Naive thymus-derived CD8-positive, alpha-beta T cell (primary cell): ENCODE measurements around the gene PNLDC1. TPM values are rescaled to one million over a fixed set of nuclear protein-coding genes. Genes with fewer than 3 reads are reported as not detected.
"Not testable (repeated sequence)": the region's sequence is repeated elsewhere in the genome, so short reads cannot be mapped to it uniquely, and the experiment has no call there.

Source experiments
- ATAC-seq, 2 donors: fragments of 150-1000 bp; cut with Tn5 transposase in 1 of 2; sonication (Bioruptor Pico), chemical (Tn5 transposase) in 1 of 2; 1 replicate in 1 of 2; 2 replicates in 1 of 2; pipeline ENCODE4 v1.10.0; 2021; ENCODE audit warnings: mild to moderate bottlenecking in 2 of 2, moderate library complexity in 2 of 2
- POLR2A ChIA-PET: fragments of 350-600 bp; sonication (Branson Sonifier 250); formaldehyde crosslinking; loops from one replicate; lab custom pipeline; 2021; ENCODE audit warnings: antibody characterized with exemption; lab: Charles Lee
- DNase-seq, 10 donors: peaks; one replicate each; pipeline versions ENCODE4 v3.0.0 to v3.0.0-alpha.2; 2020 to 2022
- H3K27ac Mint-ChIP-seq, 10 donors: one replicate each; pipeline ENCODE4 v1.8.0; 2020 to 2022; ENCODE audit warnings: mild to moderate bottlenecking in 10 of 10, mixed read lengths in 10 of 10, moderate library complexity in 4 of 10, inconsistent platforms in 1 of 10
- H3K27me3 Mint-ChIP-seq, 5 donors: one replicate each; pipeline ENCODE4 v1.8.0; 2021 to 2022; ENCODE audit warnings: mixed read lengths in 5 of 5
- H3K36me3 Mint-ChIP-seq, 3 donors: one replicate each; pipeline ENCODE4 v1.8.0; 2020 to 2022; ENCODE audit warnings: mixed read lengths in 3 of 3, mild to moderate bottlenecking in 2 of 3, inconsistent platforms in 1 of 3
- H3K4me1 Mint-ChIP-seq, 4 donors: one replicate each; pipeline ENCODE4 v1.8.0; 2021 to 2022; ENCODE audit warnings: mixed read lengths in 4 of 4
- H3K4me3 Mint-ChIP-seq, 10 donors: one replicate each; pipeline ENCODE4 v1.8.0; 2020 to 2022; ENCODE audit warnings: mild to moderate bottlenecking in 10 of 10, mixed read lengths in 10 of 10, moderate library complexity in 6 of 10, inconsistent platforms in 1 of 10
- H3K9me3 Mint-ChIP-seq, 9 donors: one replicate each; pipeline ENCODE4 v1.8.0; 2020 to 2022; ENCODE audit warnings: mixed read lengths in 9 of 9, mild to moderate bottlenecking in 3 of 9, inconsistent platforms in 1 of 9, moderate library complexity in 1 of 9
- polyA plus RNA-seq, 3 donors: library from polyadenylated mRNA; unstranded; fragments of 300-500 nt; fragmentation: Illumina TruSeq; gene quantifications; one replicate each; pipeline ENCODE4 v1.2.3, GENCODE V29; 2021
- total RNA-seq, 8 experiments: library from RNA in 2 of 8; stranded (reverse) in 2 of 8; gene quantifications; one replicate each; pipeline ENCODE4 v1.2.3 and lab custom pipeline; 2021 to 2026

Gene PNLDC1
- total and polyA plus RNA-seq, 5 experiments from 2014 or later = 0.36 to 0.75 (median 0.36) TPM; not detected in 2

- H3K4me3 Mint-ChIP-seq = no peak overlapping the region
These were observed 23.9 kb downstream of the PNLDC1 start for GRCh38 chr6:159823953-159824352.

GRCh38 chr6:159824690-159825089, 24.6 kb downstream of the PNLDC1 start:
- H3K4me1 Mint-ChIP-seq = peaks cover 16 to 28% (median 23%) of the 10 kb centered on the region in 4 donors
- POLR2A ChIA-PET, H3K27ac Mint-ChIP-seq, ATAC-seq, H3K36me3 Mint-ChIP-seq, DNase-seq, H3K27me3 Mint-ChIP-seq, H3K4me3 Mint-ChIP-seq, H3K9me3 Mint-ChIP-seq: not testable (repeated sequence)

More at GRCh38 chr6:159823953-159824352, 23.9 kb downstream of the PNLDC1 start:
- Mint-ChIP-seq H3K36me3 (peaks cover 0 to 10% (median 1%) of the 10 kb centered on the region in 3 donors), H3K9me3 (no peaks in the 10 kb centered on the region), H3K27me3 (no peaks in the 10 kb centered on the region), H3K4me1 (peaks cover 18 to 32% (median 23%) of the 10 kb centered on the region in 4 donors), H3K27ac (peak overlapping the region in 3 of 10 donors; percentile 12 to 71 (median 36))
- ATAC-seq (no peak), DNase-seq (no peak)
- POLR2A ChIA-PET = no interaction called here

- ATAC-seq = no peak
- Mint-ChIP-seq H3K9me3 (no peaks in the 10 kb centered on the region), H3K27me3 (no peaks in the 10 kb centered on the region), H3K27ac (no peak overlapping the region), H3K4me1 (peaks cover 9 to 22% (median 20%) of the 10 kb centered on the region in 4 donors), H3K36me3 (peaks cover 0 to 2% (median 1%) of the 10 kb centered on the region in 3 donors), H3K4me3 (no peak overlapping the region)
- DNase-seq = no peak
- POLR2A ChIA-PET = interaction anchor here (0.9 kb wide), 1 partner anchor 8 kb away, joined by 3 read pairs; no protein-coding TSS in a partner anchor
These were observed 25.9 kb downstream of the PNLDC1 start for GRCh38 chr6:159826004-159826403.

GRCh38 chr6:159826968-159827647, 27.0 kb downstream of the PNLDC1 start:
- POLR2A ChIA-PET = no interaction called here
- ATAC-seq = no peak
- Mint-ChIP-seq H3K4me1 (peaks cover 12 to 27% (median 18%) of the 10 kb centered on the region in 4 donors), H3K4me3 (no peak overlapping the region), H3K27me3 (no peaks in the 10 kb centered on the region), H3K36me3 (peaks cover 0 to 2% (median 1%) of the 10 kb centered on the region in 3 donors), H3K27ac (no peak overlapping the region), H3K9me3 (no peaks in the 10 kb centered on the region)
- DNase-seq = no peak

GRCh38 chr6:159828074-159828473, 28.0 kb downstream of the PNLDC1 start:
- H3K36me3 Mint-ChIP-seq = peaks cover 0 to 1% (median 0%) of the 10 kb centered on the region in 3 donors
- no peak overlapping the region for H3K27ac Mint-ChIP-seq
- POLR2A ChIA-PET = no interaction called here
- no peaks in the 10 kb centered on the region for H3K27me3 Mint-ChIP-seq
- H3K4me1 Mint-ChIP-seq = peaks cover 8 to 35% (median 21%) of the 10 kb centered on the region in 4 donors
- H3K9me3 Mint-ChIP-seq = no peaks in the 10 kb centered on the region
- ATAC-seq (no peak), DNase-seq (no peak)
- H3K4me3 Mint-ChIP-seq = no peak overlapping the region

GRCh38 chr6:159829526-159829925, 29.4 kb downstream of the PNLDC1 start:
- POLR2A ChIA-PET = interaction anchor here (0.7 to 1.2 kb wide), 5 partner anchors 9 to 1048 kb away, joined by 3 to 5 read pairs (median 4); partner anchors contain the start of genes MRPL18 and WTAP
- Mint-ChIP-seq H3K36me3 (no peaks in the 10 kb centered on the region), H3K9me3 (no peaks in the 10 kb centered on the region), H3K27ac (peak overlapping the region in 2 of 10 donors; percentile 70), H3K4me3 (no peak overlapping the region), H3K4me1 (peaks cover 14 to 49% (median 35%) of the 10 kb centered on the region in 4 donors), H3K27me3 (no peaks in the 10 kb centered on the region)
- DNase-seq (no peak), ATAC-seq (no peak)

- Mint-ChIP-seq H3K9me3 (no peaks in the 10 kb centered on the region), H3K27ac (peak overlapping the region in 8 of 10 donors; percentile 52 to 79 (median 72)), H3K27me3 (no peaks in the 10 kb centered on the region), H3K36me3 (no peaks in the 10 kb centered on the region), H3K4me1 (peaks cover 16 to 59% (median 46%) of the 10 kb centered on the region in 4 donors), H3K4me3 (no peak overlapping the region)
- no peak for DNase-seq
- no peak for ATAC-seq
- POLR2A ChIA-PET = no interaction called here
These were observed 30.7 kb downstream of the PNLDC1 start for GRCh38 chr6:159830501-159831372.

- peaks cover 16 to 59% (median 46%) of the 10 kb centered on the region in 4 donors for H3K4me1 Mint-ChIP-seq
- no peak for ATAC-seq
- POLR2A ChIA-PET = interaction anchor here (3.6 kb wide), 1 partner anchor 10 kb away, joined by 25 read pairs; no protein-coding TSS in a partner anchor
These were observed 31.2 kb downstream of the PNLDC1 start for GRCh38 chr6:159831373-159831679.

GRCh38 chr6:159832946-159833345, 32.9 kb downstream of the PNLDC1 start:
- DNase-seq = peak in 2 of 10 donors; percentile 8 to 32
- POLR2A ChIA-PET = interaction anchor here (0.6 to 3.6 kb wide), 8 partner anchors 7 to 106 kb away, joined by 3 to 25 read pairs (median 5); partner anchors contain the start of gene WTAP
- H3K27ac Mint-ChIP-seq = peak overlapping the region in 6 of 10 donors; percentile 15 to 87 (median 67)

More at GRCh38 chr6:159831373-159831679, 31.2 kb downstream of the PNLDC1 start:
- Mint-ChIP-seq H3K36me3 (no peaks in the 10 kb centered on the region), H3K9me3 (no peaks in the 10 kb centered on the region), H3K27me3 (no peaks in the 10 kb centered on the region), H3K4me3 (no peak overlapping the region), H3K27ac (peak overlapping the region in 7 of 10 donors; percentile 7 to 77 (median 61))
- no peak for DNase-seq

GRCh38 chr6:159833556-159833955, 33.5 kb downstream of the PNLDC1 start:
- DNase-seq = no peak
- Mint-ChIP-seq H3K4me3 (peak overlapping the region in 6 of 10 donors; percentile 26 to 47 (median 32)), H3K4me1 (peaks cover 17 to 59% (median 49%) of the 10 kb centered on the region in 4 donors), H3K27me3 (no peaks in the 10 kb centered on the region), H3K27ac (peak overlapping the region in 9 of 10 donors; percentile 13 to 87 (median 63)), H3K36me3 (no peaks in the 10 kb centered on the region), H3K9me3 (no peaks in the 10 kb centered on the region)
- POLR2A ChIA-PET = interaction anchor here (1.2 to 3.6 kb wide), 7 partner anchors 8 to 107 kb away, joined by 3 to 25 read pairs (median 4); partner anchors contain the start of genes ACAT2, MRPL18, TCP1 and WTAP
- ATAC-seq = peak; percentile 35 to 36

More at GRCh38 chr6:159832946-159833345, 32.9 kb downstream of the PNLDC1 start:
- no peak overlapping the region for H3K4me3 Mint-ChIP-seq
- H3K4me1 Mint-ChIP-seq = peaks cover 17 to 59% (median 49%) of the 10 kb centered on the region in 4 donors
- no peaks in the 10 kb centered on the region for H3K36me3 Mint-ChIP-seq
- ATAC-seq = peak; percentile 52 to 56
- H3K27me3 Mint-ChIP-seq = no peaks in the 10 kb centered on the region
- H3K9me3 Mint-ChIP-seq = no peaks in the 10 kb centered on the region

GRCh38 chr6:159833997-159834603, 34.0 kb downstream of the PNLDC1 start:
- H3K4me1 Mint-ChIP-seq = peaks cover 17 to 59% (median 49%) of the 10 kb centered on the region in 4 donors
- no peaks in the 10 kb centered on the region for H3K27me3 Mint-ChIP-seq
- peak; percentile 76 to 89 for ATAC-seq
- peak overlapping the region in 9 of 10 donors; percentile 16 to 87 (median 78) for H3K27ac Mint-ChIP-seq
- H3K9me3 Mint-ChIP-seq = no peaks in the 10 kb centered on the region
- H3K36me3 Mint-ChIP-seq = no peaks in the 10 kb centered on the region
- POLR2A ChIA-PET = interaction anchor here (0.7 to 3.6 kb wide), 8 partner anchors 9 to 107 kb away, joined by 3 to 25 read pairs (median 6); partner anchors contain the start of genes ACAT2, MRPL18, TCP1 and WTAP
- peak in 5 of 10 donors; percentile 8 to 69 (median 31) for DNase-seq
- H3K4me3 Mint-ChIP-seq = peak overlapping the region in 8 of 10 donors; percentile 19 to 60 (median 38)
